ENCODE data around the gene IFNGR2. TPM values are rescaled to one million over a fixed set of nuclear protein-coding genes. Genes with fewer than 3 reads are reported as not detected.
"Not testable (repeated sequence)": the region's sequence is repeated elsewhere in the genome, so short reads cannot be mapped to it uniquely, and the experiment has no call there.

IFNGR2 gene
- 36.2 and 48.8 TPM in 2 replicates for total RNA-seq

- DNase-seq (ENCODE audit: low read depth in 2 of 2) = peak; percentile 41 to 56
Measured at GRCh38 chr21:33403128-33403785, at the start of gene IFNGR2. TSS of gene IFNGR2 (plus strand) at chr21:33403413. CDS start at chr21:33403544, 131 bp downstream.

- DNase-seq (ENCODE audit: low read depth in 2 of 2) = peak; percentile 21 to 30
Measured at GRCh38 chr21:33355355-33355754, 47.9 kb upstream of the IFNGR2 start.

- peak in 1 of 2 donors; percentile 66 for DNase-seq (ENCODE audit: low read depth in 2 of 2)
Measured at GRCh38 chr21:33355996-33356395, 47.2 kb upstream of the IFNGR2 start.

- DNase-seq (ENCODE audit: low read depth in 2 of 2) = no peak
Measured at GRCh38 chr21:33357177-33357576, 46.0 kb upstream of the IFNGR2 start.

GRCh38 chr21:33359446-33359845, 43.8 kb upstream of the IFNGR2 start:
- no peak for DNase-seq (ENCODE audit: low read depth in 2 of 2)

- DNase-seq (ENCODE audit: low read depth in 2 of 2) = peak in 1 of 2 donors; percentile 60
Measured at GRCh38 chr21:33360281-33360680, 42.9 kb upstream of the IFNGR2 start.

GRCh38 chr21:33360881-33361602, 42.2 kb upstream of the IFNGR2 start:
- peak; percentile 64 to 70 for DNase-seq (ENCODE audit: low read depth in 2 of 2)

- peak; percentile 16 to 18 for DNase-seq (ENCODE audit: low read depth in 2 of 2)
Measured at GRCh38 chr21:33362044-33362555, 41.1 kb upstream of the IFNGR2 start.

- DNase-seq (ENCODE audit: low read depth in 2 of 2) = not testable (repeated sequence)
Measured at GRCh38 chr21:33363911-33364609, 39.2 kb upstream of the IFNGR2 start.

GRCh38 chr21:33364830-33365229, 38.4 kb upstream of the IFNGR2 start:
- no peak for DNase-seq (ENCODE audit: low read depth in 2 of 2)

GRCh38 chr21:33367309-33367973, 35.8 kb upstream of the IFNGR2 start:
- no peak for DNase-seq (ENCODE audit: low read depth in 2 of 2)

- DNase-seq (ENCODE audit: low read depth in 2 of 2) = no peak
Measured at GRCh38 chr21:33368124-33368523, 35.1 kb upstream of the IFNGR2 start.

- DNase-seq (ENCODE audit: low read depth in 2 of 2) = no peak
Measured at GRCh38 chr21:33368576-33368975, 34.6 kb upstream of the IFNGR2 start.

GRCh38 chr21:33369586-33369985, 33.6 kb upstream of the IFNGR2 start:
- no peak for DNase-seq (ENCODE audit: low read depth in 2 of 2)

- DNase-seq (ENCODE audit: low read depth in 2 of 2) = no peak
Measured at GRCh38 chr21:33370305-33370704, 32.9 kb upstream of the IFNGR2 start.

GRCh38 chr21:33371366-33371765, 31.8 kb upstream of the IFNGR2 start:
- no peak for DNase-seq (ENCODE audit: low read depth in 2 of 2)

GRCh38 chr21:33372582-33372981, 30.6 kb upstream of the IFNGR2 start:
- DNase-seq (ENCODE audit: low read depth in 2 of 2) = no peak

- DNase-seq (ENCODE audit: low read depth in 2 of 2) = no peak
Measured at GRCh38 chr21:33373451-33373850, 29.8 kb upstream of the IFNGR2 start.

- DNase-seq (ENCODE audit: low read depth in 2 of 2) = no peak
Measured at GRCh38 chr21:33374080-33374449, 29.1 kb upstream of the IFNGR2 start.

- peak; percentile 67 to 73 for DNase-seq (ENCODE audit: low read depth in 2 of 2)
Measured at GRCh38 chr21:33374450-33375096, 28.6 kb upstream of the IFNGR2 start.

GRCh38 chr21:33375101-33375644, 28.0 kb upstream of the IFNGR2 start:
- no peak for DNase-seq (ENCODE audit: low read depth in 2 of 2)

Data from lung microvascular endothelial cell (primary cell).